Glutamatergic neuron (in vitro differentiated cells): Measurements from ENCODE around the gene CALCOCO1. TPM values are rescaled to one million over a fixed set of nuclear protein-coding genes. Genes with fewer than 3 reads are reported as not detected.

Source experiments
- DNase-seq: peaks from one replicate; pipeline ENCODE4 v3.0.0; 2022
- H3K27ac Mint-ChIP-seq: one replicate; pipeline ENCODE4 v1.8.0; 2020; ENCODE audit warnings: mild to moderate bottlenecking, mixed read lengths, inconsistent platforms; ENCODE audit not compliant: unreplicated experiment
- H3K27me3 Mint-ChIP-seq: one replicate; pipeline ENCODE4 v1.8.0; 2020; ENCODE audit warnings: mild to moderate bottlenecking, moderate library complexity, mixed read lengths, inconsistent platforms; ENCODE audit not compliant: unreplicated experiment
- H3K36me3 Mint-ChIP-seq: one replicate; pipeline ENCODE4 v1.8.0; 2020; ENCODE audit warnings: mild to moderate bottlenecking, mixed read lengths, inconsistent platforms; ENCODE audit not compliant: unreplicated experiment
- H3K4me1 Mint-ChIP-seq: one replicate; pipeline ENCODE4 v1.8.0; 2020; ENCODE audit warnings: mild to moderate bottlenecking, low read depth, mixed read lengths, inconsistent platforms; ENCODE audit not compliant: unreplicated experiment
- H3K4me3 Mint-ChIP-seq: one replicate; pipeline ENCODE4 v1.8.0; 2020; ENCODE audit warnings: mild to moderate bottlenecking, mixed read lengths, inconsistent platforms; ENCODE audit not compliant: unreplicated experiment
- H3K9me3 Mint-ChIP-seq: one replicate; pipeline ENCODE4 v1.8.0; 2020; ENCODE audit warnings: mild to moderate bottlenecking, moderate library complexity, mixed read lengths, inconsistent platforms; ENCODE audit not compliant: unreplicated experiment
- total RNA-seq: library from RNA; stranded (reverse); fragmentation: NEBNext Ultra II Directional; extraction: Animal tissue kit (Norgen Biotek cat#: 25700); gene quantifications from one replicate; pipeline ENCODE4 v1.2.1, GENCODE V29; 2021; ENCODE audit not compliant: unreplicated experiment
- TF ChIP-seq, protein P1 (sequence below): fragments of 200-600 bp; sonication (generic); IDR thresholded peaks from one replicate; pipeline ENCODE4 v1.5.0; 2021; ENCODE audit not compliant: partially characterized antibody, unreplicated experiment

CALCOCO1 gene
- total RNA-seq, 1 donor from 2014 or later = 151 TPM

DNA sequence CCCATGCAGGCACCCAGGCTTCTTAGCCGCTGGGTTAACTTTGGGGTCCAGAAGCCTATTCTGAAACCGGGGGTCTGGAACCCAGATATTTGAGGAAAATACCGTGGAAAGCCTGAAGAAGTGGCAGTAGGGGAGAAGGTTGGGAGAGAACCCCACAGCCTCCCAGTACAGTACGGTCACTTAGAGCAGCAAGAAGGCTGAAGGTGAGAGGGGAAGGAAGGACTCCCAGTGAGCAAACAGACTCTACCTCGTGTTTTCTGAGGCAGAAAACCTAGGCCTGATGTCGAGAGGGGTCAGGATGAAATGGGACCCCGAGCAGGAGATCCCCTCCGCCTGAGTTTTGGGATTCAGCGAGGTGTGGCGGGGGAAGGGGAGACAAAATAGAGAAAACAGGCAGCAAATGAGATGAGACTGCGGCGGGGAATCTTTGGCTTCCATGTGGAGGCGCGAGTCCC, 10.7 kb upstream of the CALCOCO1 start:
- Mint-ChIP-seq H3K36me3 (no peaks in the 10 kb centered on the region), H3K4me3 (peak overlapping the region; percentile 65), H3K4me1 (peaks cover 5% of the 10 kb centered on the region)

DNA sequence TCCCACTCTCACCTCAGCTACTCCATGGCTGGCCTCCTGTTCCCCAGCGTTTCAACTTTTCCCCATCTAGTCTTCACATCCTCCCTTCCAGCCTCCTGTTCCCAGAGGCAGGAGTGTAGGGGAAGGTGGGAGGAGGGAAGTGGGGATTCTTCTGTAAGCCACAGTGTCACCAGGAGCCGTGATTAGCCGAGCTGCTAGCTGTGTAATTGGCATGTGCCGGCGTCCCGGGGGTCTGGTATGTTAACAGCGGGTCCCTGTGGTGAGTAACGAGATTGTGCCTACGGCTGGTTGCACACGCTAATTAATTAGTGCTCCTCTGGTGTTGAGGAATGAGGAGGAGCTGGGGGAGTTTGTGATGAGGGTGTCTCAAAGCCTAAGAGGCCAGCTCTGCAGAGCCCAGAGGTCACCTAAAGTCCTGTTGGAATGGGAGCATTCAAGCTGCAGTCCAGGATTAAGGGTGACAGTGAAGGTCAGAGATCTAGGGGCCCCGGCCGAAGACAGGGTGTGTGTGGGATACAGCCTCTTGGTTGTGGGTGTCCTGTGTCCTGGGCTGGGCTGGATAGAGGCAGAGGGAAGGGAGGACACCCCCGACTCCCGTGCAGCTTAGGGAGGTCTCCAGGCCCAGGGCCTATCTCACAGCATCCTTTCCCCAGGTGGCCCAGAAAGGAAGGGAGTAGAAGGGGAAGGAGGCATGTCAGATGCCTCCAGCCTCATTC, 10.0 kb upstream of the CALCOCO1 start:
- peak; percentile 45 for DNase-seq
- Mint-ChIP-seq H3K36me3 (no peaks in the 10 kb centered on the region), H3K27me3 (peaks cover 22% of the 10 kb centered on the region), H3K9me3 (peaks cover 5% of the 10 kb centered on the region), H3K4me3 (no peak overlapping the region), H3K4me1 (peaks cover 5% of the 10 kb centered on the region), H3K27ac (no peak overlapping the region)
- TF ChIP-seq, protein P1, sequence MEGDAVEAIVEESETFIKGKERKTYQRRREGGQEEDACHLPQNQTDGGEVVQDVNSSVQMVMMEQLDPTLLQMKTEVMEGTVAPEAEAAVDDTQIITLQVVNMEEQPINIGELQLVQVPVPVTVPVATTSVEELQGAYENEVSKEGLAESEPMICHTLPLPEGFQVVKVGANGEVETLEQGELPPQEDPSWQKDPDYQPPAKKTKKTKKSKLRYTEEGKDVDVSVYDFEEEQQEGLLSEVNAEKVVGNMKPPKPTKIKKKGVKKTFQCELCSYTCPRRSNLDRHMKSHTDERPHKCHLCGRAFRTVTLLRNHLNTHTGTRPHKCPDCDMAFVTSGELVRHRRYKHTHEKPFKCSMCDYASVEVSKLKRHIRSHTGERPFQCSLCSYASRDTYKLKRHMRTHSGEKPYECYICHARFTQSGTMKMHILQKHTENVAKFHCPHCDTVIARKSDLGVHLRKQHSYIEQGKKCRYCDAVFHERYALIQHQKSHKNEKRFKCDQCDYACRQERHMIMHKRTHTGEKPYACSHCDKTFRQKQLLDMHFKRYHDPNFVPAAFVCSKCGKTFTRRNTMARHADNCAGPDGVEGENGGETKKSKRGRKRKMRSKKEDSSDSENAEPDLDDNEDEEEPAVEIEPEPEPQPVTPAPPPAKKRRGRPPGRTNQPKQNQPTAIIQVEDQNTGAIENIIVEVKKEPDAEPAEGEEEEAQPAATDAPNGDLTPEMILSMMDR = no peak

More for the DNA sequence above, 10.7 kb upstream of the CALCOCO1 start:
- H3K9me3 Mint-ChIP-seq = peaks cover 5% of the 10 kb centered on the region
- TF ChIP-seq, protein P1 = no peak
- DNase-seq = no peak
- H3K27me3 Mint-ChIP-seq = peaks cover 23% of the 10 kb centered on the region
- H3K27ac Mint-ChIP-seq = no peak overlapping the region

DNA sequence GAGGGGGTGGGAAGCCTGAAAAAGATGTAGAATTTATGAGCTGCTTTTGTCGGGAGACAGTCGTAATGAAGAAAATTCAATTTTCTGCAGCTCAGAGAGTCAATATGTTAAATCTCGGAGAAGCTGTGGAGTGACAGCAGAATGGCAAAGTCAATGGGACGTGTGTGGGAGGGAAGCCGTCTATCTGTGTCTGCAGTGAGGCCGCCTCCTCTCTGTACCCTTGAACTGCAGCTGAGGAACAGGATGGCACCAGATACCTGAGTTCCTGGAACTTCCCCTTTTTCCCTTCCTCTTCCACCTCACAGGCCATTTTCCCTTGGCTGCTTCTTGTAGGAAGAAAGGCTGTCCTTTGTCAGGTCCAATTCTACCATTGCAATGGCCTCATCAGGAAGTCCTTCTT, 9.3 kb upstream of the CALCOCO1 start:
- H3K27ac Mint-ChIP-seq = no peak overlapping the region
- no peak overlapping the region for H3K4me3 Mint-ChIP-seq
- DNase-seq = no peak
- H3K4me1 Mint-ChIP-seq = peaks cover 5% of the 10 kb centered on the region
- TF ChIP-seq, protein P1 = no peak
- peaks cover 5% of the 10 kb centered on the region for H3K9me3 Mint-ChIP-seq
- H3K27me3 Mint-ChIP-seq = peaks cover 18% of the 10 kb centered on the region
- no peaks in the 10 kb centered on the region for H3K36me3 Mint-ChIP-seq

DNA sequence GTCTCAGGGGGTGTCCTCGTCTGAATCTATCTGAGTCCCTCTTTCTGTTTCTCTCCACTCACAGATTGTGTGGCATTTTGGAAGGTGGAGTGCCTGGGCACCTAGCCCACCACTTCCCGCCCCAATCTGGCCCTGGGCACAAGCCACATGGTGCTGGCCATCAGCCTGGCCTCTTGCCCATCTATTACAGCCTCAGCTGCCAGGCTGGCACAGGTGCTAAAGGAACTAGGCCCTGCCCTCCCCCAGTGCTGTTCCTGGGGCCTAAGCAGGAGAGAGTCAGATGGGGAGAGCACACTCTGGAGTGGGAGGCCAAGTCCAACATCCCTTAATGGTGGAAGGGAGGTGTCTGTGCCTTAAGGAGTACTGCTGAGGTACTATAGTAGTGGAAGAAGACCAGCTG, 8.3 kb upstream of the CALCOCO1 start:
- DNase-seq = no peak
- TF ChIP-seq, protein P1 = no peak
- Mint-ChIP-seq H3K27ac (no peak overlapping the region), H3K9me3 (peaks cover 5% of the 10 kb centered on the region), H3K36me3 (no peaks in the 10 kb centered on the region), H3K27me3 (peaks cover 17% of the 10 kb centered on the region), H3K4me1 (peaks cover 5% of the 10 kb centered on the region), H3K4me3 (no peak overlapping the region)

DNA sequence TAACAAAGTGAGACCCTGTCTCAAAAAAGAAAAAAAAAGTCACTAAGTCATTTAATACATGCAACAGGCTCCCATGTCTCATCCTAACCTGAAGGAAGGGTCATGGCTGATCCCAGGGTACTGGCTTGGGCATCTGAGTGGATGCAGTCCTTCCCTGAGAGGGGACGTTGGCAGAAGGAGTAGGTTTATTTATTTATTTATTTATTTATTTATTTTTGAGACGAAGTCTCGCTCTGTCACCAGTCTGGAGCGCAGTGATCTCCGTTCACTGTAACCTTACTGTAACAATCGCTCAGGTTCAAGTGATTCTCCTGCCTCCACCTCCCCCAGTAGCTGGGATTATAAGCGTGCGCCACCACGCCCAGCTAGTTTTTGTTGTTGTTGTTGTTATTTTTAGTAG, 7.2 kb upstream of the CALCOCO1 start:
- Mint-ChIP-seq H3K27me3 (peaks cover 17% of the 10 kb centered on the region), H3K36me3 (no peaks in the 10 kb centered on the region), H3K4me3 (no peak overlapping the region), H3K4me1 (peaks cover 5% of the 10 kb centered on the region), H3K27ac (no peak overlapping the region), H3K9me3 (peaks cover 5% of the 10 kb centered on the region)
- DNase-seq = no peak
- TF ChIP-seq, protein P1 = no peak
